OCI-LY1 (cell line): Measurements from ENCODE around the gene MLC1.
"Not testable (repeated sequence)": the region's sequence is repeated elsewhere in the genome, so short reads cannot be mapped to it uniquely, and the experiment has no call there.

Experiments used
- CTCF ChIP-seq: fragments of 200-600 bp; sonication (generic), shearing (Covaris generic); IDR thresholded peaks from 2 replicates; pipeline ENCODE4 v1.5.1; 2017; ENCODE audit warnings: mild to moderate bottlenecking, antibody characterized with exemption, low read length, moderate library complexity, mixed read lengths
- EZH2 ChIP-seq: fragments of 200-600 bp; sonication (generic), shearing (Covaris generic); IDR thresholded peaks from 2 replicates; pipeline ENCODE4 v1.8.0; 2017; ENCODE audit warnings: borderline replicate concordance, mixed run types, mild to moderate bottlenecking, antibody characterized with exemption, low read length, moderate library complexity, mixed read lengths

- TF ChIP-seq CTCF, EZH2: not testable (repeated sequence)
Measured at GRCh38 chr22:50086975-50087374, 1.7 kb upstream of the MLC1 start.
